Stromal cell of bone marrow (primary cell): ENCODE results near the gene MTERF2.

Experiments
- DNase-seq: peaks from one replicate; pipeline ENCODE4 v3.0.0-alpha.2; 2012; ENCODE audit warnings: low read depth

The MTERF2 gene

DNA sequence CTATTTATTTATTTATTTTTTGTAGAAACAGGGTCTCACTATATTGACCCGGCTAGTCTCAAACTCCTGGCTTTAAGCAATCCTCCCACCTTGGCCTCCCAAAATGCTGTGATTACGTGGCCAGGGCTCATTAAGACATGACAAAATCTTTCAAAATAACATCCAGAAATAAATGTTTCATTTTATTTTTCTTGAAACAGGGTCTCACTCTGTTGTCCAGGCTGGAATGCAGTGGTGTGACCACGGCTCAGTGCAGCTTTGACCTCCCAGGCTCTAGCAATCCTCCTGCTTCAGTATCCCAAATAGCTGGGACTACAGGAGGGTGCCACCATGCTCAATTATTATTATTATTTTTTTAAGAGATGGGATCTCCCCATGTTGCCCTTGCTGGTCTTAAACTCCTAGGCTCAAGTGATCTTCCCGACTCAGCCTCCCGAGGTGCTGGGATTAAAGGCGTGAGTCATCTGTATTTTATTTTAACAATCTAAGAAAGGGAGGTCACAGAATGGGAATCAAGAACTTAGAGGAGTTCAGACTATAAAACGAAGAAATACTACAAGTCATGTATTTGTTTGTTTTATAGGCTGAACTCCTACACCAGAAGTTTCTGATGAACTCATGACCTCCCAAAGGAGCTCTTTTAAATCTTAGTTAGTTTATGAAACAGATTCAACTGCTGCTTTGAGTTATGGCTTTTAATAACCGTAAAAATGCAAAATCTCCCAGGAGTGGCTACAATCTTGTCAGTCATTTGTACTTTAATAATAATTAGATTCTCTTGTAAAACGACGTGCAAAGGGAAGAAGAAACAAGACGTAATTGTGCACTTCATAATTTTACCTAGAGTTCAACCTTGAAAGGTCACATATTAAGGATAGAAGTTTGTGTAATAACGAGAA, 33.3 kb downstream of the MTERF2 start:
- DNase-seq: no peak

DNA sequence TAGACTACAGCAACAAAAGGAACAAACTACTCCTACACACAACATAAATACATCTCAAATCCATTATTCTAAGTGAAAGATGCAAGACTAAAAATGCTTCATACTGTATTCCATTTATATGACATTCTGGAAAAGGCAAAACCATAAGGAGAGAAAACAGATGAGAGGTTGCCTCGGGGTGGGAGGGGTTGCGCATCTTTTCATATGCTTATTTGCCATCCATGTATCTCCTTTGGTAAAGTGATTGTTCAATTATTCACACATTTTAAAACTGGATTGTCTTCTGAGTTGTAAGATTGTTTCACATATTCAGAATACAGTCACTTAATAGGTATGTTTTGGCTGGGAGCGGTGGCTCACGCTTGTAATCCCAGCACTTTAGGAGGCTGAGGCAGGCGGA, 36.4 kb downstream of the MTERF2 start:
- DNase-seq: no peak

DNA sequence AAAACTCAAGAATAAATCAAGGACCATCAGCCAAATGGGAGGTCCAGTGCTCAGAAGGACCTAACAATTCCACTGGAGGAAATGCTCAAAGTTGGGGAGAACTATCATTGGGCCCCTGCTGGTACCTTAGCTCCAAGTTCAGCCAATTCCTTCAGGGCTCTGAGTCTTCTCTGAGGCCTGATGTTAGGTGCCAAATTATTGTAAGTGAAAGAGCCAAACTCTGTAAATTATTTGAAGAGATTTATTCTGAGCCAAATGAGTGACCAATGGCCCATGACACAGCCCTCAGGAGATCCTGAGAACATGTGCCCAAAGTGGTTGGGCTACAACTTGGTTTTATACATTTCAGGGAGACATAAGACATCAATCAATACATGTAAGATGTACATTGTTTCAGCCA, 39.5 kb downstream of the MTERF2 start:
- DNase-seq: no peak

DNA sequence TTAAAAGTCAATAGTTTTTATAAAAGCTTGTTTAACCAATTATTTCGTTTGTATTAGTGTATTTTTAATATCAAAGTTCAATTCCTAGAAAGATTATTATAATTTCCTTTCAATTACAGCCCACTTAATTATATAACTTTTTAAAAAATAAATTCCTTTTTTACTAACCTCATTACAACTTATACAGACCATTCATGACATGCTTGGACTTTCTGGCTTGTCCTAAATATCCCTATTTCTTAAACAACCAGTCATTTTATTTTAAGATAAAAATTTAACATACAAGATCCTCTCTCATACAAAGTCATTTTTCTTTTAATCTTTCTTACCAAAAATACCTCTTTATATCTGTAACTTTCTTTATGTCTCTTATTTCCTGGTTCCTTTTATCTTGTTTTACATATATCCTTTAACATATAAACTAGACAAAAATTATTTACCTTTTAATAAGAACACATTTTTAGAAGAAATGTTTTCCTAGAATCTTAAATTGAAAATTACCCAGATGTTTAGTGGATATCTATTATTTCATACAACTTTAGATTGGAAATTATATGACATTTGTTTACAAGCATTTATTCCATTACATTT, 41.6 kb downstream of the MTERF2 start:
- no peak for DNase-seq

DNA sequence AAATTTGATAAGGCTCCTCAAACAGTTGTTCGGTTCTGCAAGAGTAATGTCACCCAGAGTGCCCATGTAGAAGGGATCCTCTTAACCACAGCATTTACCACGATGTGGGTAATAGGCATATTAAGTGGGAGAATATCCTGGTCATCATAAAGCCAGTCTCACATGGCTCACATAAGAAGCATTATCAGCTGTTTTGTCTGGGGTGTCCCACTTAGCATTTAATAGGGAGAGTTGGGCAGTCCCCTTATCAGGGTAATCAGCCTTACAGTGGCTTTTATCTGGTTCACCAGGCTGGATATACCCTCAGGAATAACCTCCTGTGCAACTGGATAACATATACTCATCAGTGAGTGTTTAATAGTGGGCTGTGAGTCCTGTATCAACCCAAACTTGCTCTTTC, 44.2 kb downstream of the MTERF2 start:
- no peak for DNase-seq

DNA sequence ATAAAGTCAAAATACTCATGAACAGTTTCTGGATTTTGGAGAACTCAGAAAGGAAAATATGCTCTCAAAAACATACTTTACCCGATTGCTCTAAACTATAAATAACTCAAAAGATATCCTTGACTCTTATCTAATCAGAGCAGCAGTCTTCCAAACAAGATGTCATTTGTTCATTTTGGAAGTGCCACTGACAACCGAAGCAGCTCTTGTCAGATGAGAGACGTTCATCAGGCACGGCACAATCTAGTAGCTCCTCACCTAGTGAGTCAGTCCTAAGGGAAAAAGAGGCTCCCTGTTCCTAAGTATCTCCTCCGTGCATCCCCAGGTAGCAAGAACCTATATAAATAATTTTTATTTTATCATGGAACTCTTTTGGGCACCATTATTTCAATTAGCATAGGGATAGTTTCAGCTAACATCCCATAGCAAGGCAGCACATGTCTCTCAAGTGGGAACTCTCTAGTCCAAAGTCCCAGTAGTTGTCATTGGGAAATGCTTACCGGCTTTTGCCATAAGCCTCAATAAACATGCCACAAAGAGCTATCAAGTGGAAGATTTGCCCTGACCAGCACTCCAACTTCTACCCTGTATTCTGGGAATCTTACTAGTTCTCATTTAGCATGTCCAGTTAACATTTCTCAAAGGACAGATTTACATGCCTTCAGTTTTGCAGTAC, 45.3 kb downstream of the MTERF2 start:
- no peak for DNase-seq

DNA sequence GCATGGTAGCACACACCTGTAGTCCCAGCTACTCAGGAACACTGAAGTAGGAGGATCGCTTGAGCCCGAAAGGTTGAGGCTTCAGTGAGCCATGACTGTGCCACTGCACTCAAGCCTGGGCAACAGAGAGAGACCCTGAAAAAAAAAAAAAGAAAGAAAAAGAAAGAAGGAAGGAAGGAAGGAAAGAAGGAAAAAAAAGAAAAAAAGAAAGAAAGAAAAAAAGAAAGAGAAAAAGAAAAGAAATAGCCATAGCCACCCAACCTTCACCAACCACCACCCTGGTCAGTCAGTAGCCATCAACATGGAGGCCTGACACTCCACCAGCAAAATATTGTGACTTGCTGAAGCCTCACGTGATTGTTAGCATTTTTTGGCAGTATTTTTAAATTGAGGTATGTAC, 52.7 kb downstream of the MTERF2 start:
- no peak for DNase-seq
